GM19025 (cell line): ENCODE measurements around the gene RPLP2.

Source experiments
- ATAC-seq: cut with Tn5 transposase; IDR thresholded peaks from one replicate; pipeline ENCODE4 v1.9.1; 2021; ENCODE audit warnings: mild to moderate bottlenecking, low read depth, moderate library complexity; ENCODE audit not compliant: unreplicated experiment

The RPLP2 gene

GRCh38 chr11:846496-847098 is 36.8 kb downstream of the RPLP2 start:
- ATAC-seq, result no peak

- no peak for ATAC-seq
Measured at GRCh38 chr11:847876-848275, 38.1 kb downstream of the RPLP2 start.

GRCh38 chr11:848380-848931 is 38.7 kb downstream of the RPLP2 start:
- no peak for ATAC-seq

- ATAC-seq, result no peak
Measured at GRCh38 chr11:849104-849824, 39.5 kb downstream of the RPLP2 start.

DNA sequence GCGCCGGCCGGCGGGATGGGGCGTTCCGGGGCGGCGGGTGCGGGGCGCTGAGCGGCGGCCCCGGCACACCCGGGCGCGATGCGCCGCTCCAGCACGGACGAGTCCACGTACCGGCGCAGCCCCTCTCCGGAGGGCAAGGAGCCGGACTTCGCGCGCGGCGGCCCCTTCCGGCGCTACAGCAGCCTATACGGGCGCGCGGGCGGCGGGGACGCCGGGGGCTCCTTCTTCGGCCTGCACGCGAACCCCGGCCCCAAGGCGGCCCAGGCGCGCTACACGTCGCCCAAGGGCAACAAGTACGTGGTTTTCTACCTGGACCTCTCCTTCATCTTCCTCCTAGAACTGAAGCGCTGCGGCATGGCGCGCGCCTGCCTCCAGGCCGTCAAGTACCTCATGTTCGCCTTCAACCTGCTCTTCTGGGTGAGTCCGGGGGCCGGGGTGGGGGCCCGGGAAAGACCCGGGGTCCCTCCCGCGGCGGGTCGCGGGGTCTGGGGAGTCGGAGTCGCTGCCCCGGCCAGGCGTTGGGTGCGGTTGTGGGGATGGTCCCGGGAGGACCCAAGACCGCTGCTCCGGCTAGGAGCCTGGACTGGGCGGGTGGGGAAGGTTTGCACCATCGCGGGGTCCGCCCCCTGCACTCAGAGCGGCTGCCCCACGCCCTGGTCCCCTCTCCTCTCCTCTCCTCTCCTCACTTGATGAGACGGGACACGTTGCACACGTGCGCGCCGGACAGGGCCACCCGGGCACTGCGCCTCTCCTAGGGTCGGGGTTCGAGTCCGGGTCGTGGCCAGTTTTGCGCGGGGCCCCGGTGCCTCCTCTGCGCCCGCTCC is 40.4 kb downstream of the RPLP2 start:
- ATAC-seq, result no peak

- no peak for ATAC-seq
Measured at GRCh38 chr11:850775-851763, 41.3 kb downstream of the RPLP2 start.

- ATAC-seq, result no peak
Measured at GRCh38 chr11:852762-853161, 43.0 kb downstream of the RPLP2 start.

DNA sequence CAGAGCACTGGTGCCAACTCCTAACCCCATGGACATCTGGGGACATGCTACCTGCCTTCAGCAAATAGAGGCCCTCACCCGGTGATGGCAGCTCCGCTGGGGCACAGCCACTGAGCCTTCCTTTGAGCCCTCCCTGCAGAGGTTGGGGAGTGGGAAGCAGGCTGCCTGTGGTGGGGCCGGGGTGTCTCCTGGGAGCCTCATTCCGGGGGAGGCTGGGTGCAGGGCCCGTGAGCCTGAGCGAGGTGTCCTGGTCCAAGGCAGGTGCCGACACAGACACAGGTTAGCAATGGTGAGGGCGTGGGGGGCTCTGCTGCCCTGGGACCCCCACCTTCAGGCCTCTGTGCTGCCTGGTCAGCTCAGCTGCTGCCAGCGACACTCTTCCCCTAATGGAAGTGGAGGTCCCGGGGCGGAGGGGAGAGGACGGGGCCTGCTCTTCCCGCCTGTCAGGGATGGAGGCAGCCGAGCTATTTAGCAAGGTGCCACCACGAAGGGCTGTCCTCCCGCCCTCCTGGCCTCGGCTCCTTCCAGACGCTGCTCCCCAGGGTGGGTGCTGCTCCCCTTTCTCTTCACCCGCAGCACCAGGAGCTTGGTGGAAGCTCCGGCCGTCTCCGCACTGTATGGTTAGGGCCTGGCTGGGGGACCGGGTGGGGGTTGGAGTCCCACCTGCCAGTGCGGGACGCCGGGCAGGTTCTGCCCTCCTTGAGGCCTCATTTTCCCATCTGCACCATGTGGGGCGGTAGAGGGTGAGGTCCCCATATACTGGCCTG is 44.1 kb downstream of the RPLP2 start:
- ATAC-seq, result no peak

- ATAC-seq, result no peak
Measured at GRCh38 chr11:854601-855329, 45.0 kb downstream of the RPLP2 start.

GRCh38 chr11:855330-855674 is 45.5 kb downstream of the RPLP2 start:
- no peak for ATAC-seq

- no peak for ATAC-seq
Measured at GRCh38 chr11:855796-856195, 46.0 kb downstream of the RPLP2 start.

DNA sequence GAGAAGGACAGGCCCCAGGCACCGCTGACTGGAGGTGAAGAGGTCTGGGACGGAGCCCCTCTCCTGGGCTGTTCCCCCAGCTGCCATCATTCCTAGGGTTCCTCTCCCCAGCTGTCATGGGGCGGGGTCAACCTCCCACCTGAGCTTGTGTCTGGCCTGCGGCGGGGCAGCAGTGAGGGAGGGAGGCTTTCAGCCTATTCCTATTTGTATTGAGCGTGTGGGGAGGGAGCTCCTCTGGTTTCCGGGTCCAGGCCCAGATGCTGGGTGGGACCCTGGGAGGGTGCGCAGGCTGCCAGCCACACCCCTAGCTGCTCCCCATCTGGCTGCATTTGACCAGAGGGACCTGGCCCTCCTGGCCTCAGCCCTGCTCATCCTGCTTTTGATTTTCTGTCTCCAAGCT is 46.6 kb downstream of the RPLP2 start:
- ATAC-seq, result no peak

GRCh38 chr11:858053-858761 is 48.4 kb downstream of the RPLP2 start:
- no peak for ATAC-seq

DNA sequence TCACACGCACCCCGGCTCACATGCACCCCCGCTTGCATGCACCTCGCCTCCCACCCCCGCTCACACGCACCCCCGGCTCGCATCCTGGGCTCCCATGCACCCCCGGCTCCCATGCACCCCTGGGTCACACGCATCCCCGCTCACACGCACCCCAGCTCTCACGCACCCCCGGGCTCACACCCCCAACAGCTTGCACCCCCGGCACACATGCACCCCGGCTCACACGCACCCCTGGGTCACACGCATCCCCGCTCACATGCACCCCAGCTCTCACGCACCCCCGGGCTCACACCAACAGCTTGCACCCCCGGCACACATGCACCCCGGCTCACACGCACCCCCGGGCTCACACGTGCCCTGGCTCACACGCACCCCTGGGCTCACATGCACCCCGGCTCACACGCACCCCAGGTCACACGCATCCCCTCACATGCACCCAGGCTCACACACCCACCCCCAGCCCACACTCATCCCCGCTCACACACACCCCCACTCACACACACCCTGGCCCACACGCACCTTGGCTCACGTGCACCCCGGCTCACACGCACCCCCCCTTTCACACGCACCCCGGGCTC is 49.1 kb downstream of the RPLP2 start:
- no peak for ATAC-seq

GRCh38 chr11:859394-860131 is 49.8 kb downstream of the RPLP2 start:
- ATAC-seq, result no peak

DNA sequence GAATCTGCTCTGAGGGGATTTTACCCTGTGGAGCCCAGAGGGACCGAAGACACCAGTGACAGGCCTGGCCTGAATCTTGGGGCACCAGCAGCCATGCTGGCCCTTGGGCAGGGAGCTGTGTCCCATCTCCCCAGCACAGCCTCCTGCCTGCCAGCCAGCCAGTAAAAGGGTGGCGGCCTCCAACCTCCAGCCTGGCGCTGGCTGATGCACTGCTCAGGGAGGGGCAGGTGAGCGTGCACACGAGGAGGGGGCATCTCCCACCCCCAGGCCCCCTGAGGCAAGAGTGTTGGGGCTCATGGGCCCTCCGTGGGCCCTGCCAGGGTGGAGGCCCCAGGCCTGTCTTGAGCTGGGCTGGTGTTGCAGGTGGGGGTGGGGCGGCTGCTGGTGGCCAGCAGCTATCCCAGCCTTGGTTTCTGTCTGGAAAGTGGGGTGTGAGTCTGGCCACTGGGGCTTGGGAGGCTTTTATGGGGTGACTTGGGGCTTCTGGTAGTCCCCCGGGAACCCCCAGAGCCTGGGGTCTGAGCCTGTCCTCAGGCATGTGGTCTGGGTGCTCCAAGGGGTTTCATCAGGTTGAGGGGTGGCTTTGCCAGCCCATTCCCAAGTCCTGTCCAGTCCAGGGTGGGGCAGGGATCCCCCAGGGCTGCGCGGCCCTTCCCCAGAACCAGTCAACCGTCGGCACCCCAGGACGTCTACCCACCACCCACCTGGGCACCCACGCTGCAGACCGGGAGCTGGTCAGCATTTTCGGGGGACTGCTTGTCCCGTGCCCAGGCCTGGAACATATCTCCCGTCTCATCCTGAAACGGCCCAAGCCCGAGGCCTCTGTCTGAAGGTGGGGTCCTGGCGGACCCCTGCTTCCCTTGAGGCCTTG is 50.7 kb downstream of the RPLP2 start:
- no peak for ATAC-seq
